ENCODE measurements around the gene LRRC4B. TPM values are rescaled to one million over a fixed set of nuclear protein-coding genes. Genes with fewer than 3 reads are reported as not detected.

LRRC4B gene
- total and polyA plus RNA-seq, 2 of the 4 experiments (the other 2 are of a cell fraction) = 0.03 TPM; not detected in 1

- no peak overlapping the region for H3K27ac ChIP-seq (ENCODE audit: insufficient read depth, low read length)
- no peak overlapping the region for H4K91ac ChIP-seq (ENCODE audit: insufficient read depth, low read depth, low read length)
- no peak overlapping the region for H3K4ac ChIP-seq (ENCODE audit: low read depth, low read length)
- no peak overlapping the region for H3K18ac ChIP-seq (ENCODE audit: low read depth, low read length)
- H3K4me2 ChIP-seq (ENCODE audit: low read depth, low read length) = no peak overlapping the region
- H4K5ac ChIP-seq (ENCODE audit: low read depth, low read length) = no peak overlapping the region
- H3K14ac ChIP-seq (replicated peaks; ENCODE audit: low read depth, low read length) = no peak overlapping the region
- intact Hi-C loops (cut with micrococcal nuclease) = no loop called here
- in situ Hi-C loops (cut with MboI; ENCODE audit: low sequenced_read_pairs) = no loop called here
- POLR2A ChIA-PET (ENCODE audit: unreplicated experiment) = no interaction called here
- dilution Hi-C loops (cut with HindIII; ENCODE audit: low sequenced_read_pairs, unreplicated experiment) = no loop called here
- no peak overlapping the region for H2AFZ ChIP-seq (replicated peaks; ENCODE audit: low read length, poor library complexity)
- no peak overlapping the region for H3K4me3 ChIP-seq (ENCODE audit: insufficient read depth, low read depth, low read length)
- no peaks in the 10 kb centered on the region for H3K79me1 ChIP-seq (ENCODE audit: low read depth in 1 of 2, low read length in 2 of 2)
- H2BK20ac ChIP-seq (ENCODE audit: low read depth, low read length) = no peak overlapping the region
- no peak overlapping the region for H2BK120ac ChIP-seq (ENCODE audit: low read depth, low read length)
- ATAC-seq (ENCODE audit: low read depth) (no peak), DNase-seq (no peak)
- H2BK5ac ChIP-seq (ENCODE audit: low read depth, low read length, poor library complexity, severe bottlenecking) = no peak overlapping the region
- WGBS, 2 experiments (ENCODE audit: extremely low coverage in 2 of 2, insufficient read length in 1 of 2) = 0% methylated on average over 5 of the region's 22 CpGs; no CpG with 5 or more reads in 1 of the 2 experiments
- H3K9ac ChIP-seq (ENCODE audit: low read depth, low read length) = no peak overlapping the region
- H3K9me3 ChIP-seq (ENCODE audit: control insufficient read depth, insufficient read depth, low read length) = no peaks in the 10 kb centered on the region
- CTCF ChIA-PET = no interaction called here
- no peak overlapping the region for H2AK9ac ChIP-seq (replicated peaks; ENCODE audit: low read depth, low read length, poor library complexity)
- TF ChIP-seq FOS (IDR thresholded peaks at IDR 0.05; ENCODE audit: low read depth, low read length) (no peak), RCOR1 (IDR thresholded peaks at IDR 0.05; ENCODE audit: insufficient replicate concordance, low read length) (no peak), CTCF (conservative IDR thresholded peaks at IDR 0.05; ENCODE audit: low read depth, low read length) (no peak), MAFK (IDR thresholded peaks at IDR 0.05; ENCODE audit: low read depth, low read length) (no peak), NFE2L2 (IDR thresholded peaks at IDR 0.05; ENCODE audit: low read depth, low read length) (no peak), BHLHE40 (IDR thresholded peaks at IDR 0.05; ENCODE audit: low read depth, low read length) (no peak), MAZ (IDR thresholded peaks at IDR 0.05; ENCODE audit: borderline replicate concordance, low read depth, low read length) (no peak)
- TF ChIP-seq, protein P1, sequence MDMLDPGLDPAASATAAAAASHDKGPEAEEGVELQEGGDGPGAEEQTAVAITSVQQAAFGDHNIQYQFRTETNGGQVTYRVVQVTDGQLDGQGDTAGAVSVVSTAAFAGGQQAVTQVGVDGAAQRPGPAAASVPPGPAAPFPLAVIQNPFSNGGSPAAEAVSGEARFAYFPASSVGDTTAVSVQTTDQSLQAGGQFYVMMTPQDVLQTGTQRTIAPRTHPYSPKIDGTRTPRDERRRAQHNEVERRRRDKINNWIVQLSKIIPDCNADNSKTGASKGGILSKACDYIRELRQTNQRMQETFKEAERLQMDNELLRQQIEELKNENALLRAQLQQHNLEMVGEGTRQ (IDR thresholded peaks at IDR 0.05; ENCODE audit: low read depth, low read length) = no peak
- TF ChIP-seq, protein P2, sequence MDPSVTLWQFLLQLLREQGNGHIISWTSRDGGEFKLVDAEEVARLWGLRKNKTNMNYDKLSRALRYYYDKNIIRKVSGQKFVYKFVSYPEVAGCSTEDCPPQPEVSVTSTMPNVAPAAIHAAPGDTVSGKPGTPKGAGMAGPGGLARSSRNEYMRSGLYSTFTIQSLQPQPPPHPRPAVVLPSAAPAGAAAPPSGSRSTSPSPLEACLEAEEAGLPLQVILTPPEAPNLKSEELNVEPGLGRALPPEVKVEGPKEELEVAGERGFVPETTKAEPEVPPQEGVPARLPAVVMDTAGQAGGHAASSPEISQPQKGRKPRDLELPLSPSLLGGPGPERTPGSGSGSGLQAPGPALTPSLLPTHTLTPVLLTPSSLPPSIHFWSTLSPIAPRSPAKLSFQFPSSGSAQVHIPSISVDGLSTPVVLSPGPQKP (IDR thresholded peaks at IDR 0.05; ENCODE audit: borderline replicate concordance, low read depth, low read length) = no peak
- H2BK15ac ChIP-seq (ENCODE audit: low read depth, low read length) = no peak overlapping the region
- H3K27me3 ChIP-seq (ENCODE audit: control insufficient read depth, insufficient read depth, low read length) = peaks cover 35% of the 10 kb centered on the region
- no peak overlapping the region for H4K8ac ChIP-seq (ENCODE audit: low read depth in 2 of 2, low read length in 2 of 2)
- H3K4me1 ChIP-seq (ENCODE audit: control insufficient read depth, insufficient read depth, low read length) = no peaks in the 10 kb centered on the region; the same call in 1 of the 2 replicates
- no peaks in the 10 kb centered on the region for H4K20me1 ChIP-seq (ENCODE audit: insufficient read depth, low read length)
- no peaks in the 10 kb centered on the region for H3K9me1 ChIP-seq (ENCODE audit: insufficient read depth, low read length)
- H3K56ac ChIP-seq (ENCODE audit: extremely low read depth, insufficient read depth, low read length) = no peak overlapping the region
- H3K23ac ChIP-seq (ENCODE audit: low read depth, low read length) = no peak overlapping the region
- BruUV-seq (replicated peaks) = no TSS peak
- no peak overlapping the region for H2AK5ac ChIP-seq (ENCODE audit: low read depth, low read length)
- H3K36me3 ChIP-seq (ENCODE audit: control insufficient read depth, insufficient read depth, low read length) = no peaks in the 10 kb centered on the region
Observed at GRCh38 chr19:50551715-50552187, 16.5 kb downstream of the LRRC4B start.

All from IMR-90 (cell line).